ENCODE data around the gene FZD2. TPM values are rescaled to one million over a fixed set of nuclear protein-coding genes. Genes with fewer than 3 reads are reported as not detected.
A peak's percentile ranks its signal among the peaks of the same experiment; 100 is the strongest.

FZD2 gene
- total and polyA plus RNA-seq, 9 of the 15 experiments (the other 6 are each of a cell fraction or from before 2014, with no cell fraction given) = 0.03 to 4.5 (median 1.1) TPM; not detected in 1

GRCh38 chr17:44587339-44587738, 30.1 kb downstream of the FZD2 start (continued):
- TF ChIP-seq NELFE (IDR thresholded peaks at IDR 0.05; ENCODE audit: insufficient read depth, insufficient read length) (no peak), L3MBTL2 (IDR thresholded peaks at IDR 0.05) (no peak), EZH2 (IDR thresholded peaks at IDR 0.05; ENCODE audit: borderline replicate concordance, low read depth, low read length) (no peak), SMARCC2 (IDR thresholded peaks at IDR 0.05; ENCODE audit: low read depth) (no peak), FOXA1 (IDR thresholded peaks at IDR 0.05; ENCODE audit: borderline replicate concordance) (no peak), ZNF785 (CRISPR knock-in tag; IDR thresholded peaks at IDR 0.05) (no peak), KLF6 (CRISPR knock-in tag; IDR thresholded peaks at IDR 0.05; ENCODE audit: borderline replicate concordance) (no peak), NCOR1 (IDR thresholded peaks at IDR 0.05) (peak; percentile 67), ZNF639 (CRISPR knock-in tag; conservative IDR thresholded peaks at IDR 0.05 in 1 of 2, IDR thresholded peaks at IDR 0.05 in 1 of 2) (no peak), NRF1 (conservative IDR thresholded peaks at IDR 0.05 in 1 of 2, IDR thresholded peaks at IDR 0.05 in 1 of 2) (peak; percentile 26 to 44; a peak in 2 of 4 replicates), ZC3H11A (IDR thresholded peaks at IDR 0.05; ENCODE audit: low read depth, low read length) (no peak), ZNF146 (CRISPR knock-in tag; IDR thresholded peaks at IDR 0.05; ENCODE audit: unreplicated experiment) (no peak), JUND (IDR thresholded peaks at IDR 0.05; ENCODE audit: borderline replicate concordance, low read depth, low read length) (peak; percentile 95), JUND (tag; IDR thresholded peaks at IDR 0.05; ENCODE audit: borderline replicate concordance, low read depth, low read length) (peak; percentile 90; the same call in 2 of the 3 replicates), ZNF41 (CRISPR knock-in tag; conservative IDR thresholded peaks at IDR 0.05) (no peak), HDAC6 (IDR thresholded peaks at IDR 0.05; ENCODE audit: low read depth, low read length) (no peak), NFE2 (IDR thresholded peaks at IDR 0.05; ENCODE audit: low read depth) (no peak), SMARCA4 (IDR thresholded peaks at IDR 0.05) (peak; percentile 62; the same call in 1 of the 2 replicates), RHOXF2B (CRISPR knock-in tag; conservative IDR thresholded peaks at IDR 0.05) (no peak), GATAD2B (IDR thresholded peaks at IDR 0.05; ENCODE audit: borderline replicate concordance) (no peak), FOS (IDR thresholded peaks at IDR 0.05; ENCODE audit: extremely low read depth, insufficient read length) (peak; percentile 36), TBL1XR1 (IDR thresholded peaks at IDR 0.05; ENCODE audit: low read length in 2 of 2) (0 out of 4 replicates have a peak, but pooled peaks of 1 of the 2 experiments have one; percentile 26), ZNF24 (IDR thresholded peaks at IDR 0.05) (no peak), ZNF232 (CRISPR knock-in tag; IDR thresholded peaks at IDR 0.05) (no peak)
- TF ChIP-seq, protein P1, sequence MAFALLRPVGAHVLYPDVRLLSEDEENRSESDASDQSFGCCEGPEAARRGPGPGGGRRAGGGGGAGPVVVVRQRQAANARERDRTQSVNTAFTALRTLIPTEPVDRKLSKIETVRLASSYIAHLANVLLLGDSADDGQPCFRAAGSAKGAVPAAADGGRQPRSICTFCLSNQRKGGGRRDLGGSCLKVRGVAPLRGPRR (CRISPR knock-in tag; IDR thresholded peaks at IDR 0.05) = no peak
- TF ChIP-seq, protein P2, sequence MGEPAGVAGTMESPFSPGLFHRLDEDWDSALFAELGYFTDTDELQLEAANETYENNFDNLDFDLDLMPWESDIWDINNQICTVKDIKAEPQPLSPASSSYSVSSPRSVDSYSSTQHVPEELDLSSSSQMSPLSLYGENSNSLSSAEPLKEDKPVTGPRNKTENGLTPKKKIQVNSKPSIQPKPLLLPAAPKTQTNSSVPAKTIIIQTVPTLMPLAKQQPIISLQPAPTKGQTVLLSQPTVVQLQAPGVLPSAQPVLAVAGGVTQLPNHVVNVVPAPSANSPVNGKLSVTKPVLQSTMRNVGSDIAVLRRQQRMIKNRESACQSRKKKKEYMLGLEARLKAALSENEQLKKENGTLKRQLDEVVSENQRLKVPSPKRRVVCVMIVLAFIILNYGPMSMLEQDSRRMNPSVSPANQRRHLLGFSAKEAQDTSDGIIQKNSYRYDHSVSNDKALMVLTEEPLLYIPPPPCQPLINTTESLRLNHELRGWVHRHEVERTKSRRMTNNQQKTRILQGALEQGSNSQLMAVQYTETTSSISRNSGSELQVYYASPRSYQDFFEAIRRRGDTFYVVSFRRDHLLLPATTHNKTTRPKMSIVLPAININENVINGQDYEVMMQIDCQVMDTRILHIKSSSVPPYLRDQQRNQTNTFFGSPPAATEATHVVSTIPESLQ (CRISPR knock-in tag; IDR thresholded peaks at IDR 0.05) = no peak
- TF ChIP-seq, protein P3, sequence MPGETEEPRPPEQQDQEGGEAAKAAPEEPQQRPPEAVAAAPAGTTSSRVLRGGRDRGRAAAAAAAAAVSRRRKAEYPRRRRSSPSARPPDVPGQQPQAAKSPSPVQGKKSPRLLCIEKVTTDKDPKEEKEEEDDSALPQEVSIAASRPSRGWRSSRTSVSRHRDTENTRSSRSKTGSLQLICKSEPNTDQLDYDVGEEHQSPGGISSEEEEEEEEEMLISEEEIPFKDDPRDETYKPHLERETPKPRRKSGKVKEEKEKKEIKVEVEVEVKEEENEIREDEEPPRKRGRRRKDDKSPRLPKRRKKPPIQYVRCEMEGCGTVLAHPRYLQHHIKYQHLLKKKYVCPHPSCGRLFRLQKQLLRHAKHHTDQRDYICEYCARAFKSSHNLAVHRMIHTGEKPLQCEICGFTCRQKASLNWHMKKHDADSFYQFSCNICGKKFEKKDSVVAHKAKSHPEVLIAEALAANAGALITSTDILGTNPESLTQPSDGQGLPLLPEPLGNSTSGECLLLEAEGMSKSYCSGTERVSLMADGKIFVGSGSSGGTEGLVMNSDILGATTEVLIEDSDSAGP (CRISPR knock-in tag; IDR thresholded peaks at IDR 0.05) = no peak

All from K562 (cell line).